GM19467 (cell line): ENCODE results near the gene SUPT3H.
"Not testable (repeated sequence)": the region's sequence is repeated elsewhere in the genome, so short reads cannot be mapped to it uniquely, and the experiment has no call there.

Experiments used
- ATAC-seq: cut with Tn5 transposase; IDR thresholded peaks from one replicate; pipeline ENCODE4 v1.9.1; 2021; ENCODE audit warnings: mild to moderate bottlenecking, moderate library complexity; ENCODE audit not compliant: unreplicated experiment

SUPT3H gene

GRCh38 chr6:45073771-45074170, 304.0 kb downstream of the SUPT3H start:
- no peak for ATAC-seq

GRCh38 chr6:45072673-45073072, 305.1 kb downstream of the SUPT3H start:
- no peak for ATAC-seq

GRCh38 chr6:45072016-45072415, 305.7 kb downstream of the SUPT3H start:
- no peak for ATAC-seq

GRCh38 chr6:45069091-45069490, 308.6 kb downstream of the SUPT3H start:
- ATAC-seq: no peak

- not testable (repeated sequence) for ATAC-seq
Measured at GRCh38 chr6:45067446-45067845, 310.3 kb downstream of the SUPT3H start.

GRCh38 chr6:45062659-45063058, 315.1 kb downstream of the SUPT3H start:
- ATAC-seq: not testable (repeated sequence)

GRCh38 chr6:45057711-45058110, 320.0 kb downstream of the SUPT3H start:
- ATAC-seq: no peak

- no peak for ATAC-seq
Measured at GRCh38 chr6:45054610-45055009, 323.1 kb downstream of the SUPT3H start.

GRCh38 chr6:45052325-45052724, 325.4 kb downstream of the SUPT3H start:
- no peak for ATAC-seq

GRCh38 chr6:45049188-45049843, 328.4 kb downstream of the SUPT3H start:
- no peak for ATAC-seq

- ATAC-seq: no peak
Measured at GRCh38 chr6:45047573-45047972, 330.2 kb downstream of the SUPT3H start.

- ATAC-seq: no peak
Measured at GRCh38 chr6:45045253-45045601, 332.5 kb downstream of the SUPT3H start.

GRCh38 chr6:45044510-45045252, 333.1 kb downstream of the SUPT3H start:
- ATAC-seq: no peak

- no peak for ATAC-seq
Measured at GRCh38 chr6:45044086-45044485, 333.6 kb downstream of the SUPT3H start.

GRCh38 chr6:45042673-45043072, 335.1 kb downstream of the SUPT3H start:
- not testable (repeated sequence) for ATAC-seq

GRCh38 chr6:45038226-45038625, 339.5 kb downstream of the SUPT3H start:
- ATAC-seq: no peak

- no peak for ATAC-seq
Measured at GRCh38 chr6:45036103-45036502, 341.6 kb downstream of the SUPT3H start.

- no peak for ATAC-seq
Measured at GRCh38 chr6:45032426-45032825, 345.3 kb downstream of the SUPT3H start.

- no peak for ATAC-seq
Measured at GRCh38 chr6:45031601-45032000, 346.1 kb downstream of the SUPT3H start.

- ATAC-seq: no peak
Measured at GRCh38 chr6:45027126-45027525, 350.6 kb downstream of the SUPT3H start.

GRCh38 chr6:45026003-45026516, 351.7 kb downstream of the SUPT3H start:
- no peak for ATAC-seq

- no peak for ATAC-seq
Measured at GRCh38 chr6:45024610-45025009, 353.1 kb downstream of the SUPT3H start.
